Upper lobe of left lung (tissue), 6 donors: ENCODE data around the gene DFFB. TPM values are rescaled to one million over a fixed set of nuclear protein-coding genes. Genes with fewer than 3 reads are reported as not detected.
A peak's percentile ranks its signal among the peaks of the same experiment; 100 is the strongest.

Experiments used
- ATAC-seq, 2 donors: fragments of 200-7000 bp; cut with Tn5 transposase; one replicate each; pipeline ENCODE4 v1.9.1; 2022; ENCODE audit warnings: mild to moderate bottlenecking in 2 of 2, moderate library complexity in 2 of 2; ENCODE audit not compliant: low FRiP score in 2 of 2
- DNase-seq, 2 donors: peaks; one replicate each; pipeline ENCODE4 v3.0.0-alpha.2; 2019 to 2020
- H3K27ac ChIP-seq, 4 donors: fragments of 200-600 bp; sonication (generic); one replicate each; pipeline ENCODE4 v1.5.1; 2016 to 2019
- H3K27me3 ChIP-seq, 4 donors: fragments of 200-600 bp; sonication (generic); one replicate each; pipeline ENCODE4 v1.5.1; 2017 to 2019
- H3K36me3 ChIP-seq, 4 donors: fragments of 200-600 bp; sonication (generic); one replicate each; pipeline ENCODE4 v1.5.1; 2016 to 2019
- H3K4me1 ChIP-seq, 4 donors: fragments of 200-600 bp; sonication (generic); one replicate each; pipeline ENCODE4 v1.5.1; 2018 to 2019
- H3K4me3 ChIP-seq, 4 donors: fragments of 200-600 bp; sonication (generic); one replicate each; pipeline ENCODE4 v1.5.1; 2017 to 2019; ENCODE audit warnings: mild to moderate bottlenecking in 2 of 4, moderate library complexity in 1 of 4
- H3K9me3 ChIP-seq, 4 donors: fragments of 200-600 bp; sonication (generic); one replicate each; pipeline ENCODE4 v1.5.1; 2018 to 2019
- CTCF ChIP-seq, 6 experiments: fragments of 450-650 bp in 4 of 6; fragments of 200-600 bp in 2 of 6; sonication (generic) in 2 of 6; IDR thresholded peaks; one replicate each; pipeline ENCODE4 v1.5.1; 2016 to 2019; ENCODE audit warnings: antibody characterized with exemption in 6 of 6
- EP300 ChIP-seq, 4 donors: sonication (generic); formaldehyde crosslinking; IDR thresholded peaks; one replicate each; pipeline ENCODE4 v1.5.1; 2017; ENCODE audit warnings: antibody characterized with exemption in 4 of 4, control low read depth in 2 of 4
- POLR2A ChIP-seq, 4 donors: fragments of 450-650 bp; IDR thresholded peaks; one replicate each; pipeline ENCODE4 v1.5.1; 2016 to 2017; ENCODE audit warnings: antibody characterized with exemption in 4 of 4, mild to moderate bottlenecking in 2 of 4
- POLR2AphosphoS5 ChIP-seq, 2 donors: sonication (generic); formaldehyde crosslinking; IDR thresholded peaks; one replicate each; pipeline ENCODE4 v1.5.1; 2017; ENCODE audit warnings: antibody characterized with exemption in 2 of 2
- WGBS, 2 donors: methylation state at CpG; one replicate each; pipeline ENCODE4 v1.1.5; 2017 to 2018; 5-methylcytosine and 5-hydroxymethylcytosine counted together
- total RNA-seq, 6 donors: library from RNA; depleted of rRNA in 4 of 6; stranded (reverse); fragments of >200 nt in 4 of 6; gene quantifications; one replicate each; pipeline versions ENCODE4 v1.1.0 to v1.2.1, GENCODE V29; 2016 to 2021
- donor health status: DM: no; HTN: no; CAD: no; lungs with moderate emphysema.
- donor health status: DM: no; HTN: yes; CAD: no; lungs with severe emphysema.

Gene DFFB
- total RNA-seq, 6 donors from 2014 or later, result 7.1 to 16.8 (median 9.4) TPM

- Histone ChIP-seq H3K27me3 (no peaks in the 10 kb centered on the region), H3K4me3 (no peak overlapping the region), H3K9me3 (no peaks in the 10 kb centered on the region), H3K36me3 (peaks cover 0 to 37% (median 19%) of the 10 kb centered on the region in 4 donors), H3K27ac (no peak overlapping the region), H3K4me1 (peaks cover 12 to 23% (median 14%) of the 10 kb centered on the region in 4 donors)
- 85 to 91% methylated on average over 15 of the region's 15 CpGs for WGBS, 2 donors
- no peak for TF ChIP-seq CTCF (IDR thresholded peaks at IDR 0.05)
- TF ChIP-seq POLR2A (IDR thresholded peaks at IDR 0.05), result no peak
- TF ChIP-seq POLR2AphosphoS5 (IDR thresholded peaks at IDR 0.05), result no peak
- TF ChIP-seq EP300 (IDR thresholded peaks at IDR 0.05), result no peak
- DNase-seq (no peak), ATAC-seq (no peak)
These were observed 4.4 kb upstream of the DFFB start for GRCh38 chr1:3852711-3853485.

GRCh38 chr1:3857791-3858129, 484 bp downstream of the DFFB start:
- Histone ChIP-seq H3K36me3 (no peaks in the 10 kb centered on the region), H3K27ac (peak overlapping the region; percentile 72 to 91 (median 82)), H3K9me3 (no peaks in the 10 kb centered on the region), H3K4me1 (peaks cover 18 to 41% (median 21%) of the 10 kb centered on the region in 4 donors), H3K4me3 (peak overlapping the region; percentile 72 to 100 (median 90)), H3K27me3 (no peaks in the 10 kb centered on the region)
- 18 to 28% methylated on average over 2 to 13 of the region's 21 CpGs for WGBS, 2 donors
- TF ChIP-seq CTCF (IDR thresholded peaks at IDR 0.05), result no peak
- DNase-seq (no peak), ATAC-seq (peak in 1 of 2 donors; percentile 1)

DNA sequence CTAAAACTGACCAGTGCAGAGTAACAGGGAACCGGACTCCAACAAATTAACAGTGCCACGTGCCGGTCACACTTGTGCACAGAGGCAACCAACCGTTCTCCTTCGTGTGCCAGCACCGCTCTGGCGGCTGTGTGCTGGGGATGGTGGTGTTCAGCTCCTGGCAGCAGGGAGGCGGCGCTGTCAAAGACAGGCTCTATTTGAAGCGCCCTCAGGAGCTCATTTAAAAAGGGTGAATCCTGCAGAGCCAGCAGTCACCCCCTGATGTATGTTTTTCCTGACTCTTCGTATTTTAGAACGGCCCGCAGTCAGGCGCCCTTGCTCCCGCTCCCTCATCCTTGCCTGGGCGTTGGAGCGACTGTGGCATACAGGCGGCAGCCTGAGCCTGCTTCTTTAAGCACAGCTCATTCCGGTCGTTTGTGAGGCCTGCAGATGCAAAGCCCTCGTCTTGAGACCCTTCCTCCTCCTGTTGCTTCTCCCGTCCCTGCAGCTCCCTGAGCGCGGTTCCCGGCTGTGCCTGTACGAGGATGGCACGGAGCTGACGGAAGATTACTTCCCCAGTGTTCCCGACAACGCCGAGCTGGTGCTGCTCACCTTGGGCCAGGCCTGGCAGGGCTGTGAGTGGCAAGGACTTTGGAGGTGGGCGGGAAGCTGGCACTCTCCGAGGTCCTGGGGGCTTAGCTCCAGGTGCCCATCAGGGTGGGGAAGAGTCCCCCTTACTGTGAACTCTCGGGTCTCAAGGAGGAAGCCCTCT, 1.1 kb downstream of the DFFB start:
- H3K4me1 ChIP-seq, result peaks cover 18 to 41% (median 21%) of the 10 kb centered on the region in 4 donors
- H3K27ac ChIP-seq, result peak overlapping the region in 2 of 4 donors; percentile 72 to 87
- DNase-seq (peak; percentile 41 to 79), ATAC-seq (peak in 1 of 2 donors; percentile 2)
- 71 to 84% methylated on average over 22 to 31 of the region's 34 CpGs for WGBS, 2 donors
- no peaks in the 10 kb centered on the region for H3K36me3 ChIP-seq
- no peak for TF ChIP-seq EP300 (IDR thresholded peaks at IDR 0.05)
- TF ChIP-seq CTCF (IDR thresholded peaks at IDR 0.05), result no peak
- TF ChIP-seq POLR2A (IDR thresholded peaks at IDR 0.05), result no peak
- no peak for TF ChIP-seq POLR2AphosphoS5 (IDR thresholded peaks at IDR 0.05)
- no peaks in the 10 kb centered on the region for H3K9me3 ChIP-seq
- H3K4me3 ChIP-seq, result peak overlapping the region; percentile 72 to 100 (median 90)
- H3K27me3 ChIP-seq, result no peaks in the 10 kb centered on the region

GRCh38 chr1:3863231-3863935, 6.1 kb downstream of the DFFB start:
- DNase-seq (no peak), ATAC-seq (no peak)
- Histone ChIP-seq H3K4me1 (peaks cover 1 to 12% (median 2%) of the 10 kb centered on the region in 4 donors), H3K9me3 (no peaks in the 10 kb centered on the region), H3K4me3 (no peak overlapping the region), H3K27ac (no peak overlapping the region), H3K36me3 (peaks cover 0 to 24% (median 9%) of the 10 kb centered on the region in 4 donors), H3K27me3 (no peaks in the 10 kb centered on the region)
- WGBS, 2 donors, result 81 to 85% methylated on average over 12 of the region's 12 CpGs
- TF ChIP-seq POLR2A (IDR thresholded peaks at IDR 0.05) (no peak), EP300 (IDR thresholded peaks at IDR 0.05) (no peak), CTCF (IDR thresholded peaks at IDR 0.05) (no peak), POLR2AphosphoS5 (IDR thresholded peaks at IDR 0.05) (no peak)
